PFSK-1 (cell line): Measurements from ENCODE around the gene TLNRD1.

ENCODE experiments used
- POLR2AphosphoS5 ChIP-seq: IDR thresholded peaks from 2 replicates; pipeline ENCODE4 v1.6.1; 2012; ENCODE audit warnings: low read depth, mild to moderate bottlenecking, control low read depth, low read length, moderate library complexity
- TAF1 ChIP-seq: IDR thresholded peaks from 2 replicates; pipeline ENCODE4 v1.6.1; 2012; ENCODE audit warnings: low read length, control low read depth, borderline replicate concordance; ENCODE audit not compliant: insufficient read depth
- TF ChIP-seq, protein P1 (sequence below), 2 experiments: IDR thresholded peaks; 2 replicates each; pipeline versions ENCODE4 v1.6.1 to v1.8.0; 2011 to 2012; ENCODE audit warnings: low read depth in 2 of 2, low read length in 2 of 2, control low read depth in 1 of 2, inconsistent platforms in 1 of 2, mild to moderate bottlenecking in 1 of 2, moderate library complexity in 1 of 2; ENCODE audit not compliant: insufficient read depth in 1 of 2

GRCh38 chr15:81018197-81018596 lies 17.5 kb downstream of the TLNRD1 start:
- no peak for TF ChIP-seq POLR2AphosphoS5
- TF ChIP-seq, protein P1, sequence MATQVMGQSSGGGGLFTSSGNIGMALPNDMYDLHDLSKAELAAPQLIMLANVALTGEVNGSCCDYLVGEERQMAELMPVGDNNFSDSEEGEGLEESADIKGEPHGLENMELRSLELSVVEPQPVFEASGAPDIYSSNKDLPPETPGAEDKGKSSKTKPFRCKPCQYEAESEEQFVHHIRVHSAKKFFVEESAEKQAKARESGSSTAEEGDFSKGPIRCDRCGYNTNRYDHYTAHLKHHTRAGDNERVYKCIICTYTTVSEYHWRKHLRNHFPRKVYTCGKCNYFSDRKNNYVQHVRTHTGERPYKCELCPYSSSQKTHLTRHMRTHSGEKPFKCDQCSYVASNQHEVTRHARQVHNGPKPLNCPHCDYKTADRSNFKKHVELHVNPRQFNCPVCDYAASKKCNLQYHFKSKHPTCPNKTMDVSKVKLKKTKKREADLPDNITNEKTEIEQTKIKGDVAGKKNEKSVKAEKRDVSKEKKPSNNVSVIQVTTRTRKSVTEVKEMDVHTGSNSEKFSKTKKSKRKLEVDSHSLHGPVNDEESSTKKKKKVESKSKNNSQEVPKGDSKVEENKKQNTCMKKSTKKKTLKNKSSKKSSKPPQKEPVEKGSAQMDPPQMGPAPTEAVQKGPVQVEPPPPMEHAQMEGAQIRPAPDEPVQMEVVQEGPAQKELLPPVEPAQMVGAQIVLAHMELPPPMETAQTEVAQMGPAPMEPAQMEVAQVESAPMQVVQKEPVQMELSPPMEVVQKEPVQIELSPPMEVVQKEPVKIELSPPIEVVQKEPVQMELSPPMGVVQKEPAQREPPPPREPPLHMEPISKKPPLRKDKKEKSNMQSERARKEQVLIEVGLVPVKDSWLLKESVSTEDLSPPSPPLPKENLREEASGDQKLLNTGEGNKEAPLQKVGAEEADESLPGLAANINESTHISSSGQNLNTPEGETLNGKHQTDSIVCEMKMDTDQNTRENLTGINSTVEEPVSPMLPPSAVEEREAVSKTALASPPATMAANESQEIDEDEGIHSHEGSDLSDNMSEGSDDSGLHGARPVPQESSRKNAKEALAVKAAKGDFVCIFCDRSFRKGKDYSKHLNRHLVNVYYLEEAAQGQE (IDR thresholded peaks at IDR 0.05; ENCODE audit: insufficient read depth in 1 of 2, low read depth in 2 of 2, low read length in 2 of 2), result no peak
- no peak for TF ChIP-seq TAF1
